Stomach (tissue), 9 donors: ENCODE results near the gene NAALADL2. TPM values are rescaled to one million over a fixed set of nuclear protein-coding genes. Genes with fewer than 3 reads are reported as not detected.

Experiments used
- DNase-seq, 2 donors: peaks; one replicate each; pipeline versions ENCODE4 v3.0.0 to v3.0.0-alpha.2; 2013 to 2019
- H3K27ac ChIP-seq, 5 donors: fragments of 200-600 bp in 4 of 5; sonication (generic) in 4 of 5; one replicate each; pipeline ENCODE4 v1.5.1; 2013 to 2019; ENCODE audit warnings: mild to moderate bottlenecking in 1 of 5, moderate library complexity in 1 of 5
- H3K27me3 ChIP-seq, 3 donors: fragments of 200-600 bp; sonication (generic); one replicate each; pipeline ENCODE4 v1.5.1; 2017 to 2019; ENCODE audit warnings: mixed run types in 1 of 3
- H3K36me3 ChIP-seq, 4 donors: fragments of 200-600 bp; sonication (generic); 1 replicate in 3 of 4; 2 replicates in 1 of 4; pipeline ENCODE4 v1.5.1; 2016 to 2019
- H3K4me1 ChIP-seq, 4 donors: fragments of 200-600 bp; sonication (generic); one replicate each; pipeline ENCODE4 v1.5.1; 2016 to 2019
- H3K4me3 ChIP-seq, 4 donors: fragments of 200-600 bp; sonication (generic) in 3 of 4; one replicate each; pipeline ENCODE4 v1.5.1; 2016 to 2019; ENCODE audit warnings: mild to moderate bottlenecking in 1 of 4
- H3K9me3 ChIP-seq, 4 donors: fragments of 200-600 bp; sonication (generic); one replicate each; pipeline ENCODE4 v1.5.1; 2016 to 2019
- CTCF ChIP-seq, 7 experiments: fragments of 450-650 bp in 4 of 7; fragments of 200-600 bp in 3 of 7; sonication (generic) in 3 of 7; IDR thresholded peaks; one replicate each; pipeline ENCODE4 v1.5.1; 2016 to 2019; ENCODE audit warnings: antibody characterized with exemption in 7 of 7, control low read depth in 2 of 7, mild to moderate bottlenecking in 1 of 7
- EP300 ChIP-seq: sonication (generic); formaldehyde crosslinking; IDR thresholded peaks from one replicate; pipeline ENCODE4 v1.6.1; 2017; ENCODE audit warnings: antibody characterized with exemption
- POLR2A ChIP-seq, 4 donors: fragments of 450-650 bp; IDR thresholded peaks; one replicate each; pipeline ENCODE4 v1.6.1; 2016; ENCODE audit warnings: antibody characterized with exemption in 4 of 4, control low read depth in 2 of 4, mild to moderate bottlenecking in 1 of 4, moderate library complexity in 1 of 4
- POLR2AphosphoS5 ChIP-seq, 3 donors: sonication (generic); formaldehyde crosslinking; IDR thresholded peaks; one replicate each; pipeline ENCODE4 v1.6.1; 2016; ENCODE audit warnings: antibody characterized with exemption in 3 of 3
- WGBS, 5 donors: extraction: QIAGEN DNeasy Blood & Tissue Kit in 3 of 5; methylation state at CpG; one replicate each; pipeline versions ENCODE4 v1.1.5 to v1.1.7; 2013 to 2018; 5-methylcytosine and 5-hydroxymethylcytosine counted together
- intact Hi-C: fragments of 100-400 bp; cut with DNase I; formaldehyde crosslinking; loops from one replicate; pipeline ENCODE4 v1.15.1; 2023; ENCODE audit warnings: low total_unique reads
- polyA plus RNA-seq, 3 donors: library from polyadenylated mRNA; stranded (reverse); fragments of 200-250 nt; gene quantifications; one replicate each; pipeline ENCODE4 v1.2.3, GENCODE V29; 2013
- total RNA-seq, 5 donors: library from RNA; depleted of rRNA; stranded (reverse); fragments of >200 nt; gene quantifications; one replicate each; pipeline versions ENCODE4 v1.1.0 to v1.2.3, GENCODE V29; 2014 to 2016
- donor health status: healthy with polysubstance abuse.
- donor health status: Bipolar disorder and iron deficiency.
- donor health status: healthy.

NAALADL2 gene
- total and polyA plus RNA-seq, 8 donors = 0.58 to 43.7 (median 5.4) TPM

- DNase-seq = no peak
- 46 to 64% (median 54%) methylated on average over 4 of the region's 4 CpGs for WGBS, 5 donors
- H3K4me1 ChIP-seq = no peaks in the 10 kb centered on the region
- no peak overlapping the region for H3K4me3 ChIP-seq
- H3K36me3 ChIP-seq = no peaks in the 10 kb centered on the region
- TF ChIP-seq CTCF (IDR thresholded peaks at IDR 0.05) (no peak), EP300 (no peak), POLR2AphosphoS5 (IDR thresholded peaks at IDR 0.05) (no peak), POLR2A (IDR thresholded peaks at IDR 0.05) (no peak)
- H3K9me3 ChIP-seq = no peaks in the 10 kb centered on the region
- intact Hi-C loops = no loop called here
- H3K27me3 ChIP-seq = no peaks in the 10 kb centered on the region
- H3K27ac ChIP-seq = no peak overlapping the region
Measured at GRCh38 chr3:175295248-175296130, 436.4 kb downstream of the NAALADL2 start.

GRCh38 chr3:175297216-175297615 is 438.1 kb downstream of the NAALADL2 start:
- H3K4me3 ChIP-seq = no peak overlapping the region
- H3K4me1 ChIP-seq = no peaks in the 10 kb centered on the region
- no peak for DNase-seq
- no peak for TF ChIP-seq POLR2A (IDR thresholded peaks at IDR 0.05)
- no peak for TF ChIP-seq EP300
- no peak for TF ChIP-seq POLR2AphosphoS5 (IDR thresholded peaks at IDR 0.05)
- no peak for TF ChIP-seq CTCF (IDR thresholded peaks at IDR 0.05)
- no peak overlapping the region for H3K27ac ChIP-seq
- no peaks in the 10 kb centered on the region for H3K27me3 ChIP-seq
- WGBS, 5 donors = 80 to 93% (median 91%) methylated on average over 2 of the region's 2 CpGs
- no peaks in the 10 kb centered on the region for H3K9me3 ChIP-seq
- intact Hi-C loops = no loop called here
- H3K36me3 ChIP-seq = no peaks in the 10 kb centered on the region

DNA sequence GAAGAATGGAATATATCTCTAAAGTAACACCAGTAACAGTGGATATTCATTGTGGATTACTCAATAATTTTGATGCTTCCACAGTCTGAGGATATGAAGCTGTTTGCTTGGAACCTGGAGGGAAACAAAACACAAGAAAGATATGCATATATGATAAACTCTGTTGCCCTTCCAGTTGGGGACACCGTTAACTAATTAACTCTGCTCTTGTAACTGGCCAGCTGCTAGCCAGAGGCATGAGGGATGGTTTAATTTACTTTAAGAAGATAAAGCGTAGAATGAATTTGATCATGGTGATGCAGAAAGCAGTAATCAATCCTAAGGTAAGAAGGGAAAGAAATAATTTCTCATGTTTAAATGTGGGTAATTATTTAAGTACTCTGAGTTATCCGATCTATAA is 442.6 kb downstream of the NAALADL2 start:
- Histone ChIP-seq H3K4me3 (no peak overlapping the region), H3K27me3 (no peaks in the 10 kb centered on the region), H3K36me3 (no peaks in the 10 kb centered on the region), H3K9me3 (no peaks in the 10 kb centered on the region), H3K4me1 (no peaks in the 10 kb centered on the region), H3K27ac (no peak overlapping the region)
- intact Hi-C loops = no loop called here
- no peak for DNase-seq
- 82 to 96% (median 90%) methylated on average over 3 of the region's 3 CpGs for WGBS, 5 donors
- no peak for TF ChIP-seq POLR2A (IDR thresholded peaks at IDR 0.05)
- TF ChIP-seq POLR2AphosphoS5 (IDR thresholded peaks at IDR 0.05) = no peak

GRCh38 chr3:175304404-175304803 is 445.3 kb downstream of the NAALADL2 start:
- intact Hi-C loops = no loop called here
- no peak overlapping the region for H3K4me3 ChIP-seq
- H3K4me1 ChIP-seq = peaks cover 0 to 13% (median 5%) of the 10 kb centered on the region in 4 donors
- H3K27ac ChIP-seq = no peak overlapping the region
- WGBS, 5 donors = 57 to 80% (median 67%) methylated on average over 2 of the region's 2 CpGs
- DNase-seq = peak in 1 of 2 donors; percentile 38
- H3K9me3 ChIP-seq = no peaks in the 10 kb centered on the region
- no peak for TF ChIP-seq EP300
- no peak for TF ChIP-seq POLR2AphosphoS5 (IDR thresholded peaks at IDR 0.05)
- no peak for TF ChIP-seq POLR2A (IDR thresholded peaks at IDR 0.05)
- TF ChIP-seq CTCF (IDR thresholded peaks at IDR 0.05) = no peak
- no peaks in the 10 kb centered on the region for H3K36me3 ChIP-seq
- H3K27me3 ChIP-seq = no peaks in the 10 kb centered on the region

DNA sequence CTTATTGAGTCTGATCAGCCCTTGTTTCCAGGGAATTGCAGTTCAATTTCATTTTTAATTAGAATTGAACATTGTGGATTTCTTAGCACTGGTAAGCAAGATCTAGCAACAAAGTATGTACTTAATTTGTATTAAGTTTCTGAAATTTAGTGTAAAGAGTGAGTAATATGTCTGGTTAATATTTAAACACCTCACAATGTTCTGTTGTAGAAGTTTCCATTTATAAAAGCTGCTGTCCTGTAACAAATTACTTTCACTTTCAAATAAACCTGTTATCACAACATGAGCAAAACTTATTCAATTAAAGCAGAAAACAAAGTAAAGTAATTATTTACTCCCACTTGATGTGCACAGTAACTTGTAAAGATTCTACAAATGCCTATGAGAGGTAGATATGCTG is 448.5 kb downstream of the NAALADL2 start:
- intact Hi-C loops = no loop called here
- H3K4me1 ChIP-seq = peaks cover 0 to 13% (median 5%) of the 10 kb centered on the region in 4 donors
- no peaks in the 10 kb centered on the region for H3K36me3 ChIP-seq
- H3K9me3 ChIP-seq = no peaks in the 10 kb centered on the region
- no peak overlapping the region for H3K4me3 ChIP-seq
- H3K27ac ChIP-seq = peak overlapping the region in 1 of 5 donors; percentile 40
- H3K27me3 ChIP-seq = no peaks in the 10 kb centered on the region
- DNase-seq = peak in 1 of 2 donors; percentile 16
- TF ChIP-seq POLR2AphosphoS5 (IDR thresholded peaks at IDR 0.05) (no peak), CTCF (IDR thresholded peaks at IDR 0.05) (no peak), EP300 (no peak), POLR2A (IDR thresholded peaks at IDR 0.05) (no peak)
